GM19025 (cell line): ENCODE data around the gene ITPR2.
A peak's percentile ranks its signal among the peaks of the same experiment; 100 is the strongest.

ENCODE experiments used
- ATAC-seq: cut with Tn5 transposase; IDR thresholded peaks from one replicate; pipeline ENCODE4 v1.9.1; 2021; ENCODE audit warnings: mild to moderate bottlenecking, low read depth, moderate library complexity; ENCODE audit not compliant: unreplicated experiment

The ITPR2 gene

GRCh38 chr12:26825459-26826016, 7.5 kb downstream of the ITPR2 start:
- ATAC-seq, result no peak

DNA sequence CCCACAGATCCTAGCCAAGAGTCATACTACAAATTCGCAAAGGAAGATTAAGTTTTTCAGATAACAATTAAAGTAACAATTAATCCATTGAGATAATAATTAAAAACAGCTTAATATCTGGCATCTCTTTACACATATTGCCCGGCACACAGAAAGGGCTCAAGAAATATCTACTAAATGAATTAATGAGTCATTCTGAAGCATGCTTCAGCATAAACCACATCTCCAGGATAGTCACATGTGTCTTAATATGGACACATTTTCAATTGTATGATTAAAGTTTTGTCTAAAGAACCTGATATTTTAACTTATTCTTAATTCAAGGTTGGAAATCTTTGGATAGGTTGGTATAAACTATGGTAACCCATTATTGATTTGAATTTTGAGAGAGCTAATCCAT, 9.6 kb downstream of the ITPR2 start:
- no peak for ATAC-seq

GRCh38 chr12:26822026-26822425, 11.0 kb downstream of the ITPR2 start:
- ATAC-seq, result no peak

- no peak for ATAC-seq
Measured at GRCh38 chr12:26821212-26821701, 11.7 kb downstream of the ITPR2 start.

GRCh38 chr12:26818636-26819035, 14.4 kb downstream of the ITPR2 start:
- ATAC-seq, result no peak

DNA sequence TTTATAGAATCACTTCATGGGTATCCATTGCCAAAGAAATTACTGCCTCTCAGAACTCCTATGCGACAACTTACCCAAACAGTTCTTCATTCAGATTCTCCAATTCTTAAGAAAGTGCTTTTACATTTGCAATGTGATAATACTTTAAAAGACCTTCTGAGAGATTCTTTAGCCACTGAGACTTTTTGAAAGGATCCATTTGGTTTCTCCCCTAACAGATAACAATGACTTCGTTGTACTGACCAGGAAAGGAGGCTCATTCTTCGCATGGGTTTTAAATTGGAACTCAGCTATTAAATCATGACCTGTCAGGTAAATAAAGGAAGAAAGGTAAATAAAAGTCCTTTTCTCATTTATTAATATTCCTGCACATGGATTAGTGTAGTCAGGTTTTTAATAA, 14.8 kb downstream of the ITPR2 start:
- no peak for ATAC-seq

DNA sequence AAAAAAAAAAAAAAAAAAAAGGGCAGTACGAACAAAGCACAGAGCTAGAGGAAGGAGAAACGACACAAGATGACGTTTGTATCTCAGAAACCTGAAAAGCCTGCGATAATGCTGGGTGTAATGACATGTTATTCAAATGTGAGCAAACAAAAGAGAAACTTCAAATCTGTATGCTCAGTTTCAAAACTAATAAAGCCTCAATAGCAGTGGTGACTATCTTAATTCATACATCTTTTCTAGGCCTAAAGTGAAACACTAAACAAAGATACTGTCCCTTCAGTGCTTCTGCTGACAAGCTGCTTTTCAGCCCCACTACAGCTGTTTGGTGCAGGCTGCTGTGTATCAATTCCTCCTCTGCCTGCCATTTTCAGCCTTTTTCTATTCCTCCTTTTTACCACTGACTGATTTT, 15.8 kb downstream of the ITPR2 start:
- ATAC-seq, result peak; percentile 93

DNA sequence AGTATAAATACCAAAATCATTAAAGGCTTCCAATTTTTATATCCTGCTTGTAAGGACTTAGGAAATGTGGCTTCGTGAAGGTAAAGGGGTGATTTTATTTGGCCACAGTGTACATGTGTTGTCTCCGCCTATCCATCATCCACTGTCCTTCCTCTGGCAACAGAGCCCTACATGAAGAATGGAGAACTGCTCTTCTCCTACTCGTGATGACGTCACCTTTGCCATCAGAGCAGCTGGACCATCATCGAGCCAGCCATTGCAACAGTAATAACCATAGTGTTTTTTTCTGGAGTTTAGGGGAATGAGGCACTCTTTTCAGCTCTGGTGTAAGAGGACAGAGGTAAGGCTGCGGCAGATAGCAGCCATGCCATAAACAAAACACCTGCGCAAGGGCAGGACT, 19.2 kb downstream of the ITPR2 start:
- ATAC-seq, result no peak

GRCh38 chr12:26810330-26810729, 22.7 kb downstream of the ITPR2 start:
- no peak for ATAC-seq

GRCh38 chr12:26809611-26810285, 23.2 kb downstream of the ITPR2 start:
- ATAC-seq, result no peak

GRCh38 chr12:26808766-26809476, 24.1 kb downstream of the ITPR2 start:
- ATAC-seq, result no peak

DNA sequence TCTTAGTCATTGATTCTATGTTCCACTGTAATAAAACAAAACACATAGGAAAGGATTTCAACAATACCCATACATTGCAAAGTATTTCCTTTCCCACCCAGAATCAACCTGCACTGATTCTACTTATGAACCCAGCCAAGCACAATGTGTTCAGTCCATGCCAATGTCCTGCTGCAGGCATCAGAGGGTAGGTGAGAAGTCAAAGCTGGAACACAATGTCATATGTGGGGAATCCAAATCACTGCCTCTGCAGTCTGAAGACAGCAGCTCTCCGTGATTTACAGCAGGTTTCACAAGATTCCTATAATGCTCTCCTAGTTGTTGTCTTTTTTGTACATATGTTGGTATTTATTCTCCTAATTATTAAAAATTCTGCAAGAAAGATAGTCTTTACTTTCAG, 25.7 kb downstream of the ITPR2 start:
- no peak for ATAC-seq

DNA sequence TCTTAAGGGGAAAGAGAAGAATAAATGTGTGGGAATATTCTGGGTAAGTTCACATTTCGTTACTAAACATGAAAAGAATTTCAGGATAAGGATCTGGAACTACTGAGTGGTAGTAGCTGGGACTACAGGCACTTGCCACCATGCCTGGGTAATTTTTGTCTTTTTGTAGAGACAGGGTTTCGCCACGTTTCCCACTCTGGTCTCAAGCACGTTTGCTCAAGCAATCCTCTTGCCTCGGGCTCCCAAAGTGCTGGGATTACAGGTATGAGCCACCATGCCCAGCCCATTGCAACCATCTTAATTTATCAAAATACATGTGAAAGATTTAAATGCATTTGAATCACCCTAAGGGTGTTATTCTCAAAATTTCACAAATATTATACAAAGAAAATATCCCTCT, 26.4 kb downstream of the ITPR2 start:
- ATAC-seq, result no peak

DNA sequence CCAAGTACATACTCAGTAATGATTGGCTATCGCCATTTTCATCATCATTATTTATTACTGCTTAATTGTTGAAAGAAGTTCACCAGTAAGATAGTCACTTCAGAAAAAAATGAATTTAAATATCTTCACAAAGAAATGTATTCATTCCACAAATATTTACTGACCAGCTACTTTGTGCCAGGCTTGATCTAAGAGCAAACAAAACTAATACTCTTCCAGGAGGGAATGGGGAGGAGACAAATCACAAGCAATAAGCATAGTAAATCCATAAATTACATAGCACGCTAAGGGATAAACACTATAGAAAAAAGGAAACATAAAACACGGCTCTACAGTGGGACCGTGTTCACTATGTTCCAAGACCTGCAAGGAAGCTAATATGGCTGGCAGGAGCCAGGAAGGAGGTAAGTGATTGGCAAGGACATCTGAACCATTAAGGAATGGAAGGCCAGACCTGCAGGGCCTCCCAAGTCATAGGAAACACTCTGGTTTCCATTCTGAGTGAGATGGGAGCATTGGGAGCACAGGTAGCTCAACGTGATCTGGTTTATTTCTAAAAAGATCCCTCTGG, 27.5 kb downstream of the ITPR2 start:
- no peak for ATAC-seq

GRCh38 chr12:26803552-26803951, 29.4 kb downstream of the ITPR2 start:
- ATAC-seq, result no peak

DNA sequence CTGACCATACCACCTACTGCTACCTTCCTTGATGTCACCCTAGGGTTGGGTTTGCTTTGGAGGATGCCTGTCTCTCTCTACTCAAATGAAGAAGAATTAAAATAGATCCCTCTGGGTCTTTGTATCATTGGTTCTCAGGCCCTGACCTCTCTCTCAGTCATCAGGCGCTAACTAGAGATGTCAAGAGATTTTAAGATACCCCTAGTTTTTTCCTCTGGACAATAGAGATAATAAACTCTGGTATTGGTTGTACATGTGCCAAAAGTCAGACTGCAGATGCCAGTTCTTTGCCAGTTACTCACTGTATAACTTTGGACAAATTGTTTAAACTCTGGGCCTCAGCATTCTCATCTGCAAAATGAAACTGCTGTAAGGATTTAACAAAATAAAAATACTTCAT, 31.5 kb downstream of the ITPR2 start:
- no peak for ATAC-seq

- ATAC-seq, result no peak
Measured at GRCh38 chr12:26800858-26801257, 32.1 kb downstream of the ITPR2 start.

DNA sequence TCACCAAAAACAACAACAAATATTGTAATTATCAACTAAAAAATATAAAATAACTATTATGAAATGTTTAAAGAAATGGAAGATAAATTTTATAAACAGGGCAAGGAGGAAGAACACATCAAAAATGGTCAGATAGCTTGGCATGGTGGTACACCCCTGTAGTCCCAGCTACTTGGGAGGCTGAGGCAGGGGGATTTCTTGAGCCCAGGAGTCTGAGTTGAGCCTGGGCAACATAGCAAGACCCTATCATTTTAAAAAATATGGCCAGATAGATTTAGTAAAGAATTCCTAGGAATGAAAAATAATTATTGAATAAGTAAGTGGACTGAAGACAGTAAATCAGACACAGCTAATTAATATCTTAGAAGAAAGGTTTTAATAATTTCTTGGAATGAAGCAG, 32.6 kb downstream of the ITPR2 start:
- ATAC-seq, result no peak

GRCh38 chr12:26799741-26800140, 33.3 kb downstream of the ITPR2 start:
- ATAC-seq, result no peak

- ATAC-seq, result no peak
Measured at GRCh38 chr12:26798640-26799039, 34.4 kb downstream of the ITPR2 start.

- ATAC-seq, result no peak
Measured at GRCh38 chr12:26798023-26798422, 35.0 kb downstream of the ITPR2 start.
